IMR-90 (cell line): Measurements from ENCODE around the gene CLCA1. TPM values are rescaled to one million over a fixed set of nuclear protein-coding genes. Genes with fewer than 3 reads are reported as not detected.

Source experiments
- ATAC-seq: fragments of 200-7000 bp; cut with Tn5 transposase; 2 replicates; pipeline ENCODE4 v1.9.1; 2020; ENCODE audit warnings: low read depth, mild to moderate bottlenecking, moderate library complexity
- BruUV-seq: library from RNA; stranded (reverse); fragments of 400-500 nt; replicated peaks from 2 replicates; lab custom pipeline; 2021; lab: Mats Ljungman, UMichigan
- CTCF ChIA-PET: fragments of 300-600 bp; formaldehyde crosslinking; extraction: SDS; loops from one replicate; lab custom pipeline; 2021; ENCODE audit warnings: antibody characterized with exemption; lab: Yijun Ruan, JAX
- POLR2A ChIA-PET: fragments of 300-600 bp; sonication (Branson Sonifier 250); formaldehyde crosslinking; loops from one replicate; lab custom pipeline; 2022; ENCODE audit warnings: antibody characterized with exemption; ENCODE audit not compliant: unreplicated experiment; lab: Charles Lee
- DNase-seq: peaks from one replicate; pipeline ENCODE4 v3.0.0; 2013
- H2AFZ ChIP-seq: replicated peaks from 2 replicates; pipeline ENCODE3; 2013; ENCODE audit warnings: low read length, mild to moderate bottlenecking; ENCODE audit not compliant: poor library complexity
- H2AK5ac ChIP-seq: 2 replicates; pipeline ENCODE4 v1.6.1; 2013; ENCODE audit warnings: low read depth, low read length, inconsistent platforms
- H2AK9ac ChIP-seq: replicated peaks from 2 replicates; pipeline ENCODE3; 2013; ENCODE audit warnings: mild to moderate bottlenecking, low read depth, low read length, moderate library complexity; ENCODE audit not compliant: poor library complexity
- H2BK120ac ChIP-seq: 2 replicates; pipeline ENCODE4 v1.6.1; 2013; ENCODE audit warnings: low read depth, low read length, inconsistent platforms
- H2BK15ac ChIP-seq: 3 replicates; pipeline ENCODE4 v1.6.1; 2013; ENCODE audit warnings: low read depth, low read length, inconsistent platforms
- H2BK20ac ChIP-seq: 2 replicates; pipeline ENCODE4 v1.6.1; 2013; ENCODE audit warnings: low read depth, mild to moderate bottlenecking, inconsistent platforms, low read length, moderate library complexity
- H2BK5ac ChIP-seq: 2 replicates; pipeline ENCODE4 v1.6.1; 2013; ENCODE audit warnings: mild to moderate bottlenecking, low read depth, low read length, inconsistent platforms; ENCODE audit not compliant: poor library complexity, severe bottlenecking
- H3K14ac ChIP-seq: replicated peaks from 2 replicates; pipeline ENCODE4 v1.6.1; 2013; ENCODE audit warnings: low read depth, low read length, inconsistent platforms
- H3K18ac ChIP-seq: 2 replicates; pipeline ENCODE4 v1.6.1; 2013; ENCODE audit warnings: low read depth, low read length, control low read depth
- H3K23ac ChIP-seq: 2 replicates; pipeline ENCODE4 v1.6.1; 2013; ENCODE audit warnings: low read depth, low read length, inconsistent platforms
- H3K27ac ChIP-seq: 2 replicates; pipeline ENCODE4 v1.5.1; 2013; ENCODE audit warnings: mild to moderate bottlenecking, control low read depth, low read length; ENCODE audit not compliant: insufficient read depth
- H3K27me3 ChIP-seq: 2 replicates; pipeline ENCODE4 v1.6.1; 2013; ENCODE audit warnings: low read length; ENCODE audit not compliant: control insufficient read depth, insufficient read depth
- H3K36me3 ChIP-seq: 2 replicates; pipeline ENCODE4 v1.6.1; 2013; ENCODE audit warnings: low read length, mixed read lengths; ENCODE audit not compliant: control insufficient read depth, insufficient read depth
- H3K4ac ChIP-seq: 2 replicates; pipeline ENCODE4 v1.6.1; 2013; ENCODE audit warnings: low read depth, low read length, inconsistent platforms
- H3K4me1 ChIP-seq: 2 replicates; pipeline ENCODE4 v1.6.1; 2013; ENCODE audit warnings: low read length, mixed read lengths; ENCODE audit not compliant: control insufficient read depth, insufficient read depth
- H3K4me2 ChIP-seq: 2 replicates; pipeline ENCODE4 v1.6.1; 2013; ENCODE audit warnings: low read depth, mild to moderate bottlenecking, control low read depth, low read length, moderate library complexity
- H3K4me3 ChIP-seq: 2 replicates; pipeline ENCODE4 v1.5.1; 2013; ENCODE audit warnings: low read depth, mild to moderate bottlenecking, control low read depth, low read length, moderate library complexity; ENCODE audit not compliant: insufficient read depth
- H3K56ac ChIP-seq: 2 replicates; pipeline ENCODE4 v1.6.1; 2013; ENCODE audit warnings: low read length, inconsistent platforms; ENCODE audit not compliant: insufficient read depth; ENCODE audit errors: extremely low read depth
- H3K79me1 ChIP-seq, 2 experiments: 2 replicates each; pipeline ENCODE4 v1.6.1; 2013; ENCODE audit warnings: low read length in 2 of 2, inconsistent platforms in 1 of 2, low read depth in 1 of 2
- H3K9ac ChIP-seq: 2 replicates; pipeline ENCODE4 v1.6.1; 2013; ENCODE audit warnings: low read depth, low read length, control low read depth
- H3K9me1 ChIP-seq: 2 replicates; pipeline ENCODE4 v1.6.1; 2013; ENCODE audit warnings: low read length, inconsistent platforms; ENCODE audit not compliant: insufficient read depth
- H3K9me3 ChIP-seq: 2 replicates; pipeline ENCODE4 v1.6.1; 2013; ENCODE audit warnings: low read length; ENCODE audit not compliant: control insufficient read depth, insufficient read depth
- H4K20me1 ChIP-seq: 2 replicates; pipeline ENCODE4 v1.6.1; 2013; ENCODE audit warnings: low read length, inconsistent platforms; ENCODE audit not compliant: insufficient read depth
- H4K5ac ChIP-seq: 2 replicates; pipeline ENCODE4 v1.6.1; 2013; ENCODE audit warnings: mild to moderate bottlenecking, low read depth, low read length, control low read depth
- H4K8ac ChIP-seq, 2 experiments: 2 replicates each; pipeline ENCODE4 v1.6.1; 2013; ENCODE audit warnings: low read depth in 2 of 2, low read length in 2 of 2, control low read depth in 1 of 2, inconsistent platforms in 1 of 2
- H4K91ac ChIP-seq: 2 replicates; pipeline ENCODE4 v1.6.1; 2013; ENCODE audit warnings: low read depth, low read length, inconsistent platforms; ENCODE audit not compliant: insufficient read depth
- BHLHE40 ChIP-seq: fragments of 150-350 bp; IDR thresholded peaks from 2 replicates; pipeline ENCODE4 v1.6.1; 2016; ENCODE audit warnings: mild to moderate bottlenecking, low read depth, low read length
- CEBPB ChIP-seq: IDR thresholded peaks from 2 replicates; pipeline ENCODE4 v1.6.1; 2012; ENCODE audit warnings: low read depth, low read length, improper control_type of control experiment
- CHD1 ChIP-seq: IDR thresholded peaks from 2 replicates; pipeline ENCODE4 v1.6.1; 2012; ENCODE audit warnings: low read depth, low read length, improper control_type of control experiment
- FOS ChIP-seq: fragments of 150-350 bp; IDR thresholded peaks from 2 replicates; pipeline ENCODE4 v1.6.1; 2016; ENCODE audit warnings: low read depth, low read length
- MAFK ChIP-seq: IDR thresholded peaks from 2 replicates; pipeline ENCODE4 v1.6.1; 2012; ENCODE audit warnings: low read depth, low read length, improper control_type of control experiment
- MAZ ChIP-seq: IDR thresholded peaks from 2 replicates; pipeline ENCODE4 v1.6.1; 2012; ENCODE audit warnings: low read depth, mild to moderate bottlenecking, low read length, improper control_type of control experiment, moderate library complexity, borderline replicate concordance
- MXI1 ChIP-seq: IDR thresholded peaks from 2 replicates; pipeline ENCODE4 v1.6.1; 2012; ENCODE audit warnings: low read depth, mild to moderate bottlenecking, low read length, moderate library complexity, borderline replicate concordance
- NFE2L2 ChIP-seq: fragments of 150-350 bp; IDR thresholded peaks from 2 replicates; pipeline ENCODE4 v1.6.1; 2016; ENCODE audit warnings: low read depth, mild to moderate bottlenecking, low read length
- POLR2A ChIP-seq: IDR thresholded peaks from 2 replicates; pipeline ENCODE4 v1.6.1; 2012; ENCODE audit warnings: mild to moderate bottlenecking, low read depth, low read length
- RAD21 ChIP-seq: IDR thresholded peaks from 2 replicates; pipeline ENCODE4 v1.6.1; 2012; ENCODE audit warnings: low read length, improper control_type of control experiment
- RCOR1 ChIP-seq: IDR thresholded peaks from 2 replicates; pipeline ENCODE4 v1.6.1; 2012; ENCODE audit warnings: mild to moderate bottlenecking, low read length, improper control_type of control experiment; ENCODE audit not compliant: insufficient replicate concordance
- RFX5 ChIP-seq: IDR thresholded peaks from 2 replicates; pipeline ENCODE4 v1.8.0; 2012; ENCODE audit warnings: low read depth, mild to moderate bottlenecking, low read length, moderate library complexity
- SMC3 ChIP-seq: fragments of 150-350 bp; IDR thresholded peaks from 2 replicates; pipeline ENCODE4 v1.6.1; 2016; ENCODE audit warnings: low read depth, mild to moderate bottlenecking, antibody characterized with exemption, low read length, moderate library complexity
- dilution Hi-C: fragments of 300-500 bp; cut with HindIII; formaldehyde crosslinking; loops from one replicate; pipeline ENCODE4 v1.14.3; 2018; ENCODE audit warnings: low sequenced_read_pairs; ENCODE audit not compliant: unreplicated experiment
- in situ Hi-C: fragments of 300-500 bp; cut with MboI; formaldehyde crosslinking; loops from 3 replicates; pipeline ENCODE4 v1.14.3; 2019; ENCODE audit warnings: low sequenced_read_pairs, inconsistent platforms, mixed read lengths
- intact Hi-C: fragments of 100-400 bp; cut with micrococcal nuclease; formaldehyde crosslinking; loops from 2 replicates; pipeline ENCODE4 v1.10.0; 2022
- polyA plus RNA-seq, 3 experiments: library from polyadenylated mRNA; depleted of rRNA; stranded (reverse); fragments of >200 nt; gene quantifications; 2 replicates each; pipeline ENCODE4 v1.2.3, GENCODE V29; 2012; ENCODE audit warnings: low replicate concordance in 1 of 3
- total RNA-seq: library from RNA; depleted of rRNA; stranded (reverse); fragments of >200 nt; gene quantifications from 2 replicates; pipeline ENCODE4 v1.2.3, GENCODE V29; 2012
- TF ChIP-seq, protein P1 (sequence below): conservative IDR thresholded peaks from 2 replicates; pipeline ENCODE4 v1.5.1; 2012; ENCODE audit warnings: mild to moderate bottlenecking, low read depth, low read length, improper control_type of control experiment
- TF ChIP-seq, protein P2 (sequence below): fragments of 150-350 bp; IDR thresholded peaks from 2 replicates; pipeline ENCODE4 v1.6.1; 2016; ENCODE audit warnings: low read depth, mild to moderate bottlenecking, low read length, moderate library complexity, borderline replicate concordance

CLCA1 gene
- total and polyA plus RNA-seq, 2 of the 4 experiments (the other 2 are of a cell fraction), result not detected

DNA sequence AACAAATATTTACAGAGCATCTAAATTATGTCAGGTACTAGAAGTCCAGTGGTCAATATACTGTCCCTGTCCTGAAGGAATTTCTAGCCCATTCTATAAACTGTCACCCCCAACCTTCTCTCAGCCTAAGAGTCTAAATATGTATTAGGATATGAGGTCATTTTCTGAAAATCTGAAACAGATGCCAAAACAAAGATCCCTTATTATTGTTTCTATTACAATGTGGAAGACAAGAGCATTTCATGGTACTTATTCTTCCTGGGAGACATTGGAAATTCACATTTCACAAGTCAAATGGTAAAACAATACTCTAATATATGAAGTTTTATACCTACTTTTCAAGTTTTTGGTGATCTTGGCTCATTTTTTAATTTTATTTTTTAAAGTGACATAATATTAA is 2.6 kb downstream of the CLCA1 start:
- H3K9me1 ChIP-seq, result no peaks in the 10 kb centered on the region
- H2AFZ ChIP-seq, result no peak overlapping the region
- dilution Hi-C loops (no loop called here), in situ Hi-C loops (no loop called here), intact Hi-C loops (loop anchor here (5.0 to 10.0 kb wide), 4 partner anchors 216 to 614 kb away; no protein-coding TSS in a partner anchor)
- POLR2A ChIA-PET, result no interaction called here
- no peak overlapping the region for H4K91ac ChIP-seq
- H3K9ac ChIP-seq, result no peak overlapping the region
- H4K8ac ChIP-seq, result no peak overlapping the region
- H2AK9ac ChIP-seq, result no peak overlapping the region
- no peak overlapping the region for H2AK5ac ChIP-seq
- H2BK120ac ChIP-seq, result no peak overlapping the region
- no peak overlapping the region for H3K14ac ChIP-seq
- no peak overlapping the region for H2BK20ac ChIP-seq
- H3K4me2 ChIP-seq, result no peak overlapping the region
- no peak overlapping the region for H3K18ac ChIP-seq
- H4K5ac ChIP-seq, result no peak overlapping the region
- H2BK15ac ChIP-seq, result no peak overlapping the region
- 0 out of 2 replicates have a peak, but pooled peaks cover 3% of the 10 kb centered on the region for H3K4me1 ChIP-seq
- H3K56ac ChIP-seq, result no peak overlapping the region
- H3K9me3 ChIP-seq, result no peaks in the 10 kb centered on the region
- DNase-seq (no peak), ATAC-seq (no peak)
- TF ChIP-seq MXI1 (no peak), BHLHE40 (no peak), RAD21 (no peak), CHD1 (no peak), MAFK (no peak), POLR2A (no peak), CEBPB (no peak), FOS (no peak), NFE2L2 (no peak), RCOR1 (no peak), SMC3 (no peak), RFX5 (no peak), MAZ (no peak)
- TF ChIP-seq, protein P1, sequence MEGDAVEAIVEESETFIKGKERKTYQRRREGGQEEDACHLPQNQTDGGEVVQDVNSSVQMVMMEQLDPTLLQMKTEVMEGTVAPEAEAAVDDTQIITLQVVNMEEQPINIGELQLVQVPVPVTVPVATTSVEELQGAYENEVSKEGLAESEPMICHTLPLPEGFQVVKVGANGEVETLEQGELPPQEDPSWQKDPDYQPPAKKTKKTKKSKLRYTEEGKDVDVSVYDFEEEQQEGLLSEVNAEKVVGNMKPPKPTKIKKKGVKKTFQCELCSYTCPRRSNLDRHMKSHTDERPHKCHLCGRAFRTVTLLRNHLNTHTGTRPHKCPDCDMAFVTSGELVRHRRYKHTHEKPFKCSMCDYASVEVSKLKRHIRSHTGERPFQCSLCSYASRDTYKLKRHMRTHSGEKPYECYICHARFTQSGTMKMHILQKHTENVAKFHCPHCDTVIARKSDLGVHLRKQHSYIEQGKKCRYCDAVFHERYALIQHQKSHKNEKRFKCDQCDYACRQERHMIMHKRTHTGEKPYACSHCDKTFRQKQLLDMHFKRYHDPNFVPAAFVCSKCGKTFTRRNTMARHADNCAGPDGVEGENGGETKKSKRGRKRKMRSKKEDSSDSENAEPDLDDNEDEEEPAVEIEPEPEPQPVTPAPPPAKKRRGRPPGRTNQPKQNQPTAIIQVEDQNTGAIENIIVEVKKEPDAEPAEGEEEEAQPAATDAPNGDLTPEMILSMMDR, result no peak
- TF ChIP-seq, protein P2, sequence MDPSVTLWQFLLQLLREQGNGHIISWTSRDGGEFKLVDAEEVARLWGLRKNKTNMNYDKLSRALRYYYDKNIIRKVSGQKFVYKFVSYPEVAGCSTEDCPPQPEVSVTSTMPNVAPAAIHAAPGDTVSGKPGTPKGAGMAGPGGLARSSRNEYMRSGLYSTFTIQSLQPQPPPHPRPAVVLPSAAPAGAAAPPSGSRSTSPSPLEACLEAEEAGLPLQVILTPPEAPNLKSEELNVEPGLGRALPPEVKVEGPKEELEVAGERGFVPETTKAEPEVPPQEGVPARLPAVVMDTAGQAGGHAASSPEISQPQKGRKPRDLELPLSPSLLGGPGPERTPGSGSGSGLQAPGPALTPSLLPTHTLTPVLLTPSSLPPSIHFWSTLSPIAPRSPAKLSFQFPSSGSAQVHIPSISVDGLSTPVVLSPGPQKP, result no peak
- no peak overlapping the region for H3K23ac ChIP-seq
- H2BK5ac ChIP-seq, result no peak overlapping the region
- H3K4me3 ChIP-seq, result no peak overlapping the region
- no peak overlapping the region for H3K27ac ChIP-seq
- no peak overlapping the region for H3K4ac ChIP-seq
- H3K27me3 ChIP-seq, result peaks cover 18% of the 10 kb centered on the region
- CTCF ChIA-PET, result no interaction called here
- no peaks in the 10 kb centered on the region for H4K20me1 ChIP-seq
- no peaks in the 10 kb centered on the region for H3K36me3 ChIP-seq
- no TSS peak for BruUV-seq
- H3K79me1 ChIP-seq, result no peaks in the 10 kb centered on the region
